Testis (tissue), 2 donors: ENCODE data around the gene LMX1A.

ENCODE experiments used
- POLR2A ChIP-seq: fragments of 450-650 bp; IDR thresholded peaks from one replicate; pipeline ENCODE4 v1.6.1; 2017; ENCODE audit warnings: antibody characterized with exemption, mild to moderate bottlenecking, moderate library complexity
- TF ChIP-seq, protein P1 (sequence below), 3 experiments: fragments of 450-650 bp in 2 of 3; fragments of 200-600 bp in 1 of 3; sonication (generic) in 1 of 3; IDR thresholded peaks; one replicate each; pipeline ENCODE4 v1.5.1; 2016 to 2019; ENCODE audit warnings: antibody characterized with exemption in 3 of 3, mild to moderate bottlenecking in 2 of 3, moderate library complexity in 1 of 3

DNA sequence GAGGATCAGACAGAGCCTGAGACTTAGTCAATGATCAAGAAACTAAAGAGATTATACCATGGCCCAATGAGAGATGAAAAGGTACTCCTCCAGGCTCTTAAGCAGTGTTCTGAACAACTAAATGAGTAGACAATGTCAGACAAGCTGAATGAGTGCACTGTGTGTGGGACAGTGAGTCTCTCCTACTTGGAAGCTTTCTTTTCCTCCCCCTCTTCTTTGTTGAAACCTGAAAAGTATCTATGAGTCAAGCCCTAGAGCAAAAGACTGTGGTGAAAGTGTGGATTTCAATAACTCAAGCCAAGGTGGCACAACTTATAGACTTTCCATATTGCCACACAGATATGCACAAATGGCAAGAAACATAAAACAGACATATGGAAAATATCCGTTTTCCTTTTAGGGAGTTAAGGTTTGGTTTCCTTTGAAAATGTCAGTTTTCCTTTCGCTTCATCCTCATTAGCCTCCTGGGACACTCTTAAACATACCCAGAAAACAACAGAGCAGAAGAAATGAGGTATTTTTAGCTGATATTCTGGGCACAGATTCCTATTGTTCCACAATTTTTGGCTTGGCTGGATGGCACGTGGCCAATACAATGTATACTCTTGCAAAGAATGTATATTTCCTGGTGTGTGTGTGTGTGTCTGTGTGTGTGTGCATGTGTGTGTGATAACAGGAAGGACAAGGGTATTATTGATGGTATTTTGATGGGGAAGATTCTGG is 96.6 kb downstream of the LMX1A start:
- TF ChIP-seq, protein P1, sequence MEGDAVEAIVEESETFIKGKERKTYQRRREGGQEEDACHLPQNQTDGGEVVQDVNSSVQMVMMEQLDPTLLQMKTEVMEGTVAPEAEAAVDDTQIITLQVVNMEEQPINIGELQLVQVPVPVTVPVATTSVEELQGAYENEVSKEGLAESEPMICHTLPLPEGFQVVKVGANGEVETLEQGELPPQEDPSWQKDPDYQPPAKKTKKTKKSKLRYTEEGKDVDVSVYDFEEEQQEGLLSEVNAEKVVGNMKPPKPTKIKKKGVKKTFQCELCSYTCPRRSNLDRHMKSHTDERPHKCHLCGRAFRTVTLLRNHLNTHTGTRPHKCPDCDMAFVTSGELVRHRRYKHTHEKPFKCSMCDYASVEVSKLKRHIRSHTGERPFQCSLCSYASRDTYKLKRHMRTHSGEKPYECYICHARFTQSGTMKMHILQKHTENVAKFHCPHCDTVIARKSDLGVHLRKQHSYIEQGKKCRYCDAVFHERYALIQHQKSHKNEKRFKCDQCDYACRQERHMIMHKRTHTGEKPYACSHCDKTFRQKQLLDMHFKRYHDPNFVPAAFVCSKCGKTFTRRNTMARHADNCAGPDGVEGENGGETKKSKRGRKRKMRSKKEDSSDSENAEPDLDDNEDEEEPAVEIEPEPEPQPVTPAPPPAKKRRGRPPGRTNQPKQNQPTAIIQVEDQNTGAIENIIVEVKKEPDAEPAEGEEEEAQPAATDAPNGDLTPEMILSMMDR (IDR thresholded peaks at IDR 0.05), result no peak
- no peak for TF ChIP-seq POLR2A
